IPS-15b (cell line): ENCODE data around the gene FRMD4B.

Experiments used
- H3K27me3 ChIP-seq: one replicate; pipeline ENCODE4 v1.6.1; 2013; ENCODE audit warnings: low read length; ENCODE audit not compliant: control insufficient read depth, insufficient read depth
- H3K36me3 ChIP-seq: one replicate; pipeline ENCODE4 v1.6.1; 2013; ENCODE audit warnings: low read length; ENCODE audit not compliant: control insufficient read depth, insufficient read depth
- H3K4me1 ChIP-seq: one replicate; pipeline ENCODE4 v1.6.1; 2013; ENCODE audit warnings: mild to moderate bottlenecking, low read length; ENCODE audit not compliant: control insufficient read depth, insufficient read depth
- H3K4me3 ChIP-seq: one replicate; pipeline ENCODE4 v1.5.1; 2013; ENCODE audit warnings: low read depth, low read length
- H3K9ac ChIP-seq: one replicate; pipeline ENCODE4 v1.6.1; 2013; ENCODE audit warnings: low read depth, mild to moderate bottlenecking, low read length
- H3K9me3 ChIP-seq: one replicate; pipeline ENCODE4 v1.6.1; 2013; ENCODE audit warnings: mild to moderate bottlenecking, low read length; ENCODE audit not compliant: control insufficient read depth, insufficient read depth

Gene FRMD4B

GRCh38 chr3:69419276-69419675 is 33.4 kb upstream of the FRMD4B start:
- H3K9ac ChIP-seq = no peak overlapping the region
- no peak overlapping the region for H3K4me3 ChIP-seq
- H3K27me3 ChIP-seq = no peaks in the 10 kb centered on the region
- H3K4me1 ChIP-seq = no peaks in the 10 kb centered on the region
- H3K36me3 ChIP-seq = no peaks in the 10 kb centered on the region
- no peaks in the 10 kb centered on the region for H3K9me3 ChIP-seq

GRCh38 chr3:69417541-69418078 is 31.7 kb upstream of the FRMD4B start:
- Histone ChIP-seq H3K27me3 (no peaks in the 10 kb centered on the region), H3K36me3 (no peaks in the 10 kb centered on the region), H3K4me3 (no peak overlapping the region), H3K4me1 (no peaks in the 10 kb centered on the region), H3K9me3 (no peaks in the 10 kb centered on the region), H3K9ac (no peak overlapping the region)

GRCh38 chr3:69413551-69414207 is 27.8 kb upstream of the FRMD4B start:
- Histone ChIP-seq H3K4me3 (no peak overlapping the region), H3K9ac (no peak overlapping the region), H3K36me3 (no peaks in the 10 kb centered on the region), H3K27me3 (no peaks in the 10 kb centered on the region), H3K4me1 (no peaks in the 10 kb centered on the region), H3K9me3 (no peaks in the 10 kb centered on the region)

- Histone ChIP-seq H3K27me3 (no peaks in the 10 kb centered on the region), H3K9me3 (no peaks in the 10 kb centered on the region), H3K36me3 (no peaks in the 10 kb centered on the region), H3K4me3 (no peak overlapping the region), H3K9ac (no peak overlapping the region), H3K4me1 (peaks cover 6% of the 10 kb centered on the region)
Measured at GRCh38 chr3:69411346-69411745, 25.5 kb upstream of the FRMD4B start.

GRCh38 chr3:69410301-69410700 is 24.4 kb upstream of the FRMD4B start:
- H3K9ac ChIP-seq = no peak overlapping the region
- no peak overlapping the region for H3K4me3 ChIP-seq
- no peaks in the 10 kb centered on the region for H3K9me3 ChIP-seq
- no peaks in the 10 kb centered on the region for H3K36me3 ChIP-seq
- peaks cover 6% of the 10 kb centered on the region for H3K4me1 ChIP-seq
- no peaks in the 10 kb centered on the region for H3K27me3 ChIP-seq

- no peaks in the 10 kb centered on the region for H3K27me3 ChIP-seq
- H3K9me3 ChIP-seq = no peaks in the 10 kb centered on the region
- no peak overlapping the region for H3K9ac ChIP-seq
- peaks cover 6% of the 10 kb centered on the region for H3K4me1 ChIP-seq
- H3K4me3 ChIP-seq = no peak overlapping the region
- H3K36me3 ChIP-seq = no peaks in the 10 kb centered on the region
Measured at GRCh38 chr3:69409831-69410230, 23.9 kb upstream of the FRMD4B start.

GRCh38 chr3:69409011-69409410 is 23.1 kb upstream of the FRMD4B start:
- Histone ChIP-seq H3K4me1 (peaks cover 6% of the 10 kb centered on the region), H3K27me3 (no peaks in the 10 kb centered on the region), H3K36me3 (no peaks in the 10 kb centered on the region), H3K9ac (no peak overlapping the region), H3K4me3 (no peak overlapping the region), H3K9me3 (no peaks in the 10 kb centered on the region)

GRCh38 chr3:69408542-69408941 is 22.7 kb upstream of the FRMD4B start:
- Histone ChIP-seq H3K9ac (no peak overlapping the region), H3K27me3 (no peaks in the 10 kb centered on the region)

GRCh38 chr3:69407908-69408307 is 22.0 kb upstream of the FRMD4B start:
- Histone ChIP-seq H3K9ac (no peak overlapping the region), H3K27me3 (no peaks in the 10 kb centered on the region), H3K36me3 (no peaks in the 10 kb centered on the region), H3K4me1 (peaks cover 6% of the 10 kb centered on the region), H3K9me3 (no peaks in the 10 kb centered on the region), H3K4me3 (no peak overlapping the region)

More at GRCh38 chr3:69408542-69408941, 22.7 kb upstream of the FRMD4B start:
- H3K36me3 ChIP-seq = no peaks in the 10 kb centered on the region
- no peak overlapping the region for H3K4me3 ChIP-seq
- peaks cover 6% of the 10 kb centered on the region for H3K4me1 ChIP-seq
- H3K9me3 ChIP-seq = no peaks in the 10 kb centered on the region

GRCh38 chr3:69406163-69406562 is 20.3 kb upstream of the FRMD4B start:
- peaks cover 6% of the 10 kb centered on the region for H3K4me1 ChIP-seq
- H3K36me3 ChIP-seq = no peaks in the 10 kb centered on the region
- no peak overlapping the region for H3K4me3 ChIP-seq
- H3K9me3 ChIP-seq = no peaks in the 10 kb centered on the region
- H3K27me3 ChIP-seq = no peaks in the 10 kb centered on the region
- no peak overlapping the region for H3K9ac ChIP-seq

GRCh38 chr3:69405067-69405466 is 19.2 kb upstream of the FRMD4B start:
- Histone ChIP-seq H3K9ac (no peak overlapping the region), H3K36me3 (no peaks in the 10 kb centered on the region), H3K4me1 (peaks cover 6% of the 10 kb centered on the region), H3K4me3 (no peak overlapping the region), H3K9me3 (no peaks in the 10 kb centered on the region), H3K27me3 (no peaks in the 10 kb centered on the region)

- H3K9ac ChIP-seq = no peak overlapping the region
- H3K27me3 ChIP-seq = no peaks in the 10 kb centered on the region
- H3K9me3 ChIP-seq = no peaks in the 10 kb centered on the region
- no peak overlapping the region for H3K4me3 ChIP-seq
- H3K4me1 ChIP-seq = peaks cover 6% of the 10 kb centered on the region
- no peaks in the 10 kb centered on the region for H3K36me3 ChIP-seq
Measured at GRCh38 chr3:69403454-69403853, 17.6 kb upstream of the FRMD4B start.
